Ishikawa (cell line): Measurements from ENCODE around the gene E2F2.

ENCODE experiments used
- CEBPB ChIP-seq: IDR thresholded peaks from 2 replicates; pipeline ENCODE4 v1.6.1; 2012
- CREB1 ChIP-seq: IDR thresholded peaks from 2 replicates; pipeline ENCODE4 v1.6.1; 2012; ENCODE audit warnings: low read depth
- EGR1 ChIP-seq: IDR thresholded peaks from 2 replicates; pipeline ENCODE4 v1.6.1; 2012
- EP300 ChIP-seq: IDR thresholded peaks from 2 replicates; pipeline ENCODE4 v1.6.1; 2012; ENCODE audit warnings: borderline replicate concordance
- FOXM1 ChIP-seq: IDR thresholded peaks from 2 replicates; pipeline ENCODE4 v1.6.1; 2012; ENCODE audit warnings: low read depth, borderline replicate concordance
- MAX ChIP-seq: IDR thresholded peaks from 2 replicates; pipeline ENCODE4 v1.6.1; 2012
- NFIC ChIP-seq: IDR thresholded peaks from 2 replicates; pipeline ENCODE4 v1.6.1; 2012
- RAD21 ChIP-seq: IDR thresholded peaks from 2 replicates; pipeline ENCODE4 v1.6.1; 2012; ENCODE audit warnings: low read depth
- REST ChIP-seq: IDR thresholded peaks from 2 replicates; pipeline ENCODE4 v1.6.1; 2012; ENCODE audit warnings: low read depth, mild to moderate bottlenecking
- TAF1 ChIP-seq: IDR thresholded peaks from 2 replicates; pipeline ENCODE4 v1.6.1; 2012; ENCODE audit warnings: low read depth, mild to moderate bottlenecking
- TCF12 ChIP-seq: IDR thresholded peaks from 2 replicates; pipeline ENCODE4 v1.6.1; 2012; ENCODE audit warnings: low read depth
- TEAD4 ChIP-seq: IDR thresholded peaks from 2 replicates; pipeline ENCODE4 v1.6.1; 2012
- ZBTB7A ChIP-seq: IDR thresholded peaks from 2 replicates; pipeline ENCODE4 v1.6.1; 2012; ENCODE audit warnings: low read depth
- TF ChIP-seq, protein P1 (sequence below): IDR thresholded peaks from 2 replicates; pipeline ENCODE4 v1.6.1; 2012

E2F2 gene

GRCh38 chr1:23527900-23528249, 3.2 kb downstream of the E2F2 start:
- TF ChIP-seq, protein P1, sequence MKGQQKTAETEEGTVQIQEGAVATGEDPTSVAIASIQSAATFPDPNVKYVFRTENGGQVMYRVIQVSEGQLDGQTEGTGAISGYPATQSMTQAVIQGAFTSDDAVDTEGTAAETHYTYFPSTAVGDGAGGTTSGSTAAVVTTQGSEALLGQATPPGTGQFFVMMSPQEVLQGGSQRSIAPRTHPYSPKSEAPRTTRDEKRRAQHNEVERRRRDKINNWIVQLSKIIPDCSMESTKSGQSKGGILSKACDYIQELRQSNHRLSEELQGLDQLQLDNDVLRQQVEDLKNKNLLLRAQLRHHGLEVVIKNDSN, result no peak
- TF ChIP-seq EP300, result no peak

DNA sequence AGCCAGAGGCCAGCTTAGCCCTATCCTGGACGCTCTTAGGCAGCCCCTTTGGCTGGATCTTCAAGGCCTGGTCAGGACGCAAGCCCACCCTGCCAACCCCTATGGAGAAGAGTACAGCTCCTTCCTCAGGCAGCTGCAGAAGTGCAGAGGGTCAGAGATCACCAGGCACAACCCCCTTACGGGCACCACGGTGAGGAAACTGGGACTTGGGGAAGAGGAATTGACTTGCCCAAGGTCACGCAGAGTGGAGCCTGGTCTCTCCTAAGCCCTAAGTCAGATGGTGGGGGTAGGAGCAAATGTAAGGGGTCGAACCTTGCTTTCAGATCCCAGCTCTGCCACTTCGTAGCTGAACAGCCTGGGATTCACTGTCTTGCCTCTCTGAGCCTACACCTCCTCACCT, 3.7 kb downstream of the E2F2 start:
- TF ChIP-seq EGR1 (no peak), TEAD4 (no peak), MAX (no peak), RAD21 (no peak), TCF12 (no peak), NFIC (no peak), TAF1 (no peak), REST (no peak), ZBTB7A (no peak)
- TF ChIP-seq, protein P1, result no peak

- TF ChIP-seq, protein P1, result no peak
- TF ChIP-seq ZBTB7A (no peak), CREB1 (no peak), EP300 (no peak), NFIC (no peak), TCF12 (no peak), RAD21 (no peak), EGR1 (no peak), REST (no peak), MAX (no peak), CEBPB (no peak), TEAD4 (no peak), TAF1 (no peak), FOXM1 (no peak)
Observed at GRCh38 chr1:23526329-23527041, 4.5 kb downstream of the E2F2 start.

DNA sequence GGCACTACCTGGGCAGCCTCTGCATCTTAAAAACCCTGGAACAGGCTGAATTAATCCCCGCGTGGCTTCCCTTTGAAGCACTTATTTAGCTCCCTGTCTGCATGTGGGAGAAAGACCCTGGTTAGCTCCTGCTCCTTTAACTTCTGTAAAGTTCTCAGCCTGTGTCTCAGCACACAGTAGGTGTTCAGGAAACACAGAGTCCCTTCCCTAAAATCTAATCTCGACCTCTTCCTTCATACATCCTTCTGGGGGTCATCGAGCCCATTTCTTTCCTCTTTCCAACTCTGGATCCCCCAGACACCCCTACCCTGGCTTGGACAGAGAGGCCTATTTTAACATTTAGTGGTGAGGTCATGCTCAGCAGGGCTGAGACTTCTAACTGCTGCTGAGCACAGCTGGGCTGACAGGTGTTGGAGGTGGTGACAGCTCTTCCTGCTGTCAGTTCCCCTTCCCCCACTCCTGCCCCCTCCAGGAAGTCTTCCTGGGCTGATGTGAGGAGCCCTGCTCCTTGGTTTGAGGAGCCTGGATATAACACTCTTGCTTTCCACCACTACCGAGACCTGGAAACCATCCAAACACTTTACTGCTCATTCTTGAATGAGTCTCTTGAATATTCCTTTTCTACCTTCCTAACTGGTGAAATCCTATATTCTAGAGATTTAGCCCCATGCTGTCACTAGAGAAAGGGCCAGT, 5.3 kb downstream of the E2F2 start:
- TF ChIP-seq REST (no peak), FOXM1 (no peak)
- TF ChIP-seq, protein P1, result no peak
